ENCODE measurements around the gene PTGES3. TPM values are rescaled to one million over a fixed set of nuclear protein-coding genes. Genes with fewer than 3 reads are reported as not detected.
A peak's percentile ranks its signal among the peaks of the same experiment; 100 is the strongest.

The PTGES3 gene
- total and polyA plus RNA-seq, 8 donors: 33.4 to 98.1 (median 69.3) TPM

- FAIRE-seq (no peak), DNase-seq (peak in 1 of 6 donors; percentile 28), ATAC-seq (no peak)
- Histone ChIP-seq H3K27ac (peak overlapping the region in 2 of 4 donors; percentile 42 to 97), H3K4me1 (peaks cover 5 to 34% (median 14%) of the 10 kb centered on the region in 3 donors), H3K4me3 (peak overlapping the region in 2 of 4 donors; percentile 14 to 86), H3K9me3 (no peaks in the 10 kb centered on the region), H3K27me3 (no peaks in the 10 kb centered on the region), H3K36me3 (peaks cover 0 to 6% (median 4%) of the 10 kb centered on the region in 3 donors)
- 51 to 59% methylated on average over 4 of the region's 4 CpGs for WGBS, 2 donors
- intact Hi-C loops (cut with DNase I): no loop called here
- TF ChIP-seq CTCF (IDR thresholded peaks at IDR 0.05): no peak
These were observed 55.2 kb downstream of the PTGES3 start for GRCh38 chr12:56632701-56633467.

- peak overlapping the region in 2 of 4 donors; percentile 42 to 67 for H3K27ac ChIP-seq
- 6% methylated on average over 13 of the region's 13 CpGs for WGBS, 2 donors
- FAIRE-seq (no peak), ATAC-seq (peak in 1 of 4 donors; percentile 13), DNase-seq (peak; percentile 59 to 84 (median 74))
- TF ChIP-seq CTCF (IDR thresholded peaks at IDR 0.05): no peak
- no peaks in the 10 kb centered on the region for H3K36me3 ChIP-seq
- H3K4me1 ChIP-seq: peaks cover 0 to 27% (median 5%) of the 10 kb centered on the region in 3 donors
- H3K4me3 ChIP-seq: peak overlapping the region in 2 of 4 donors; percentile 14 to 86
- no peaks in the 10 kb centered on the region for H3K9me3 ChIP-seq
- intact Hi-C loops (cut with DNase I): no loop called here
- no peaks in the 10 kb centered on the region for H3K27me3 ChIP-seq
These were observed 56.0 kb downstream of the PTGES3 start for GRCh38 chr12:56631790-56632700.

GRCh38 chr12:56630180-56630632 is 57.9 kb downstream of the PTGES3 start, which contains the start of gene BAZ2A:
TSS of gene BAZ2A (minus strand) at chr12:56630326. CDS start at chr12:56617530, 12,796 bp downstream.
- 1 to 2% methylated on average over 22 to 31 of the region's 31 CpGs for WGBS, 2 donors
- FAIRE-seq: no peak

More at GRCh38 chr12:56630180-56630632, 57.9 kb downstream of the PTGES3 start, which contains the start of gene BAZ2A:
- H3K4me1 ChIP-seq: peaks cover 0 to 32% (median 5%) of the 10 kb centered on the region in 3 donors
- no peaks in the 10 kb centered on the region for H3K36me3 ChIP-seq
- peak within 1 kb of the TSS; percentile 67 to 86 (median 79) for H3K27ac ChIP-seq
- no peak for TF ChIP-seq CTCF (IDR thresholded peaks at IDR 0.05)
- peak within 1 kb of the TSS; percentile 60 to 100 (median 84) for H3K4me3 ChIP-seq
- DNase-seq (peak; percentile 82 to 95 (median 90)), ATAC-seq (peak; percentile 77 to 89 (median 83))
- no peaks in the 10 kb centered on the region for H3K27me3 ChIP-seq
- intact Hi-C loops (cut with DNase I): no loop called here
- H3K9me3 ChIP-seq: no peaks in the 10 kb centered on the region
